ENCODE data around the gene LONRF3. TPM values are rescaled to one million over a fixed set of nuclear protein-coding genes. Genes with fewer than 3 reads are reported as not detected.

Gene LONRF3
- total RNA-seq, 2 donors from 2014 or later: 3.5 to 8.1 TPM

- intact Hi-C loops (cut with DNase I): no loop called here
- 75% methylated on average over 4 of the region's 4 CpGs for WGBS
Observed at GRCh38 chrX:118965395-118965794, 9.0 kb upstream of the LONRF3 start.

GRCh38 chrX:118968031-118968430 is 6.4 kb upstream of the LONRF3 start:
- Histone ChIP-seq H3K36me3 (no peaks in the 10 kb centered on the region), H3K4me1 (replicated peaks) (no peaks in the 10 kb centered on the region), H3K27ac (no peak overlapping the region), H3K27me3 (replicated peaks; ENCODE audit: insufficient read depth) (no peaks in the 10 kb centered on the region), H3K9me3 (no peaks in the 10 kb centered on the region), H3K4me3 (no peak overlapping the region)
- no peak for DNase-seq (ENCODE audit: low spot score)
- WGBS: 73% methylated on average over 8 of the region's 8 CpGs
- TF ChIP-seq POLR2AphosphoS5 (IDR thresholded peaks at IDR 0.05): no peak
- no peak for TF ChIP-seq CTCF (IDR thresholded peaks at IDR 0.05)
- no peak for TF ChIP-seq POLR2A (IDR thresholded peaks at IDR 0.05)
- intact Hi-C loops (cut with DNase I): no loop called here

More at GRCh38 chrX:118965395-118965794, 9.0 kb upstream of the LONRF3 start:
- DNase-seq (ENCODE audit: low spot score): no peak
- Histone ChIP-seq H3K4me3 (no peak overlapping the region), H3K4me1 (replicated peaks) (no peaks in the 10 kb centered on the region), H3K27me3 (replicated peaks; ENCODE audit: insufficient read depth) (no peaks in the 10 kb centered on the region), H3K36me3 (no peaks in the 10 kb centered on the region), H3K9me3 (no peaks in the 10 kb centered on the region), H3K27ac (no peak overlapping the region)
- TF ChIP-seq POLR2AphosphoS5 (IDR thresholded peaks at IDR 0.05): no peak

GRCh38 chrX:118971552-118971951 is 2.9 kb upstream of the LONRF3 start:
- no peak for DNase-seq (ENCODE audit: low spot score)

GRCh38 chrX:118973389-118974087 is 880 bp upstream of the LONRF3 start:
- Histone ChIP-seq H3K9me3 (no peaks in the 10 kb centered on the region), H3K4me3 (peak overlapping the region; percentile 33 to 34), H3K27ac (no peak overlapping the region), H3K4me1 (replicated peaks) (no peaks in the 10 kb centered on the region), H3K36me3 (no peaks in the 10 kb centered on the region), H3K27me3 (replicated peaks; ENCODE audit: insufficient read depth) (no peaks in the 10 kb centered on the region)
- no peak for DNase-seq (ENCODE audit: low spot score)
- no CpG with 5 or more reads among the region's 43 CpGs for WGBS
- intact Hi-C loops (cut with DNase I): loop anchor here (10.0 kb wide), 2 partner anchors 119 to 469 kb away; no protein-coding TSS in a partner anchor
- TF ChIP-seq CTCF (IDR thresholded peaks at IDR 0.05) (no peak), POLR2A (IDR thresholded peaks at IDR 0.05) (no peak), POLR2AphosphoS5 (IDR thresholded peaks at IDR 0.05) (no peak)

More at GRCh38 chrX:118971552-118971951, 2.9 kb upstream of the LONRF3 start:
- Histone ChIP-seq H3K36me3 (no peaks in the 10 kb centered on the region), H3K4me1 (replicated peaks) (no peaks in the 10 kb centered on the region), H3K9me3 (no peaks in the 10 kb centered on the region), H3K4me3 (no peak overlapping the region), H3K27ac (no peak overlapping the region), H3K27me3 (replicated peaks; ENCODE audit: insufficient read depth) (no peaks in the 10 kb centered on the region)
- WGBS: 73% methylated on average over 3 of the region's 3 CpGs
- intact Hi-C loops (cut with DNase I): loop anchor here (10.0 kb wide), 2 partner anchors 117 to 467 kb away; no protein-coding TSS in a partner anchor
- TF ChIP-seq POLR2A (IDR thresholded peaks at IDR 0.05): no peak
- TF ChIP-seq CTCF (IDR thresholded peaks at IDR 0.05): no peak
- no peak for TF ChIP-seq POLR2AphosphoS5 (IDR thresholded peaks at IDR 0.05)

- no peaks in the 10 kb centered on the region for H3K27me3 ChIP-seq (replicated peaks; ENCODE audit: insufficient read depth)
- 0% methylated on average over 11 of the region's 82 CpGs for WGBS
Observed at GRCh38 chrX:118974908-118975671, 672 bp downstream of the LONRF3 start.

More at GRCh38 chrX:118974908-118975671, 672 bp downstream of the LONRF3 start:
- intact Hi-C loops (cut with DNase I): loop anchor here (10.0 kb wide), 2 partner anchors 120 to 470 kb away; no protein-coding TSS in a partner anchor
- H3K4me3 ChIP-seq: peak overlapping the region; percentile 33 to 34
- H3K27ac ChIP-seq: peak overlapping the region; percentile 41 to 54
- H3K4me1 ChIP-seq (replicated peaks): no peaks in the 10 kb centered on the region
- no peaks in the 10 kb centered on the region for H3K9me3 ChIP-seq
- DNase-seq (ENCODE audit: low spot score): peak; percentile 6
- TF ChIP-seq POLR2A (IDR thresholded peaks at IDR 0.05): peak; percentile 25
- TF ChIP-seq CTCF (IDR thresholded peaks at IDR 0.05): no peak
- H3K36me3 ChIP-seq: no peaks in the 10 kb centered on the region
